Liver (tissue), 9 donors: ENCODE measurements around the gene JAG1. TPM values are rescaled to one million over a fixed set of nuclear protein-coding genes. Genes with fewer than 3 reads are reported as not detected.

Source experiments
- DNase-seq: peaks from one replicate; pipeline ENCODE4 v3.0.0-alpha.2; 2017; ENCODE audit warnings: low spot score
- H3K27ac ChIP-seq, 2 donors: one replicate each; pipeline ENCODE4 v1.7.0; 2013; ENCODE audit warnings: inconsistent platforms in 2 of 2, low read length in 2 of 2, control low read depth in 1 of 2, low read depth in 1 of 2, mild to moderate bottlenecking in 1 of 2
- H3K27me3 ChIP-seq, 4 donors: one replicate each; pipeline versions ENCODE4 v1.6.1 to v1.7.0; 2013; ENCODE audit warnings: low read length in 3 of 4, inconsistent platforms in 1 of 4, mild to moderate bottlenecking in 1 of 4, moderate library complexity in 1 of 4; ENCODE audit not compliant: control insufficient read depth in 4 of 4, insufficient read depth in 4 of 4
- H3K36me3 ChIP-seq, 4 donors: one replicate each; pipeline versions ENCODE4 v1.6.1 to v1.7.0; 2013; ENCODE audit warnings: low read length in 3 of 4, mild to moderate bottlenecking in 3 of 4, low read depth in 1 of 4, moderate library complexity in 1 of 4; ENCODE audit not compliant: control insufficient read depth in 4 of 4, insufficient read depth in 3 of 4
- H3K4me1 ChIP-seq, 4 donors: one replicate each; pipeline versions ENCODE4 v1.6.1 to v1.7.0; 2013; ENCODE audit warnings: low read length in 3 of 4, mild to moderate bottlenecking in 3 of 4, moderate library complexity in 1 of 4; ENCODE audit not compliant: control insufficient read depth in 4 of 4, insufficient read depth in 4 of 4
- H3K4me3 ChIP-seq, 3 donors: one replicate each; pipeline versions ENCODE4 v1.6.1 to v1.7.0; 2013; ENCODE audit warnings: low read length in 3 of 3, control low read depth in 1 of 3, low read depth in 1 of 3, mild to moderate bottlenecking in 1 of 3
- H3K9ac ChIP-seq, 2 donors: one replicate each; pipeline ENCODE4 v1.7.0; 2013; ENCODE audit warnings: low read length in 2 of 2, mild to moderate bottlenecking in 2 of 2, moderate library complexity in 2 of 2, control low read depth in 1 of 2, low read depth in 1 of 2
- H3K9me3 ChIP-seq, 4 donors: one replicate each; pipeline versions ENCODE4 v1.6.1 to v1.7.0; 2013; ENCODE audit warnings: low read length in 3 of 4; ENCODE audit not compliant: control insufficient read depth in 4 of 4
- EGR1 ChIP-seq, 2 donors: IDR thresholded peaks; 2 replicates each; pipeline ENCODE4 v1.6.1; 2016 to 2018; ENCODE audit warnings: antibody characterized with exemption in 2 of 2, low read depth in 2 of 2
- FOXA1 ChIP-seq: IDR thresholded peaks from 2 replicates; pipeline ENCODE4 v1.6.1; 2016; ENCODE audit warnings: antibody characterized with exemption
- FOXA2 ChIP-seq: IDR thresholded peaks from 2 replicates; pipeline ENCODE4 v1.6.1; 2016; ENCODE audit warnings: antibody characterized with exemption
- GABPA ChIP-seq, 2 donors: IDR thresholded peaks in 1 of 2; conservative IDR thresholded peaks in 1 of 2; 2 replicates each; pipeline ENCODE4 v1.6.1; 2016; ENCODE audit warnings: antibody characterized with exemption in 2 of 2, mild to moderate bottlenecking in 1 of 2, moderate library complexity in 1 of 2
- HNF4A ChIP-seq, 2 donors: conservative IDR thresholded peaks; 2 replicates each; pipeline ENCODE4 v1.6.1; 2016; ENCODE audit warnings: antibody characterized with exemption in 2 of 2, mild to moderate bottlenecking in 2 of 2
- HNF4G ChIP-seq: IDR thresholded peaks from 2 replicates; pipeline ENCODE4 v1.6.1; 2016; ENCODE audit warnings: antibody characterized with exemption
- JUND ChIP-seq, 2 donors: IDR thresholded peaks; 2 replicates each; pipeline ENCODE4 v1.6.1; 2016; ENCODE audit warnings: antibody characterized with exemption in 2 of 2
- MAX ChIP-seq: IDR thresholded peaks from 2 replicates; pipeline ENCODE4 v1.6.1; 2016; ENCODE audit warnings: antibody characterized with exemption
- NR2F2 ChIP-seq: IDR thresholded peaks from 2 replicates; pipeline ENCODE4 v1.6.1; 2016; ENCODE audit warnings: antibody characterized with exemption
- RAD21 ChIP-seq, 2 donors: IDR thresholded peaks; 2 replicates each; pipeline ENCODE4 v1.6.1; 2016; ENCODE audit warnings: antibody characterized with exemption in 2 of 2, mild to moderate bottlenecking in 2 of 2
- RXRA ChIP-seq, 2 donors: IDR thresholded peaks; 2 replicates each; pipeline ENCODE4 v1.6.1; 2017 to 2018; ENCODE audit warnings: antibody characterized with exemption in 2 of 2, mild to moderate bottlenecking in 1 of 2
- SP1 ChIP-seq: IDR thresholded peaks from 2 replicates; pipeline ENCODE4 v1.6.1; 2018; ENCODE audit warnings: antibody characterized with exemption, mild to moderate bottlenecking
- TAF1 ChIP-seq: conservative IDR thresholded peaks from 2 replicates; pipeline ENCODE4 v1.6.1; 2016; ENCODE audit warnings: antibody characterized with exemption, mild to moderate bottlenecking
- YY1 ChIP-seq: IDR thresholded peaks from 2 replicates; pipeline ENCODE4 v1.6.1; 2016; ENCODE audit warnings: antibody characterized with exemption, mild to moderate bottlenecking
- WGBS: extraction: QIAGEN DNeasy Blood & Tissue Kit; methylation state at CpG from one replicate; pipeline ENCODE4 v1.1.7; 2013; 5-methylcytosine and 5-hydroxymethylcytosine counted together
- polyA plus RNA-seq, 2 donors: library from polyadenylated mRNA; stranded (reverse) in 1 of 2; unstranded in 1 of 2; fragments of 200-250 nt in 1 of 2; fragments of >200 nt in 1 of 2; fragmentation: Nextera tagmentation in 1 of 2; extraction: Ambion mirVana in 1 of 2; gene quantifications; one replicate each; pipeline versions ENCODE4 v1.2.1 to v1.2.3, GENCODE V29; 2013 to 2015
- total RNA-seq, 2 donors: library from RNA; depleted of rRNA; stranded (reverse); fragments of >200 nt; gene quantifications; one replicate each; pipeline ENCODE4 v1.2.3, GENCODE V29; 2014
- TF ChIP-seq, protein P1 (sequence below): IDR thresholded peaks from 2 replicates; pipeline ENCODE4 v1.6.1; 2016; ENCODE audit warnings: antibody characterized with exemption, mild to moderate bottlenecking
- TF ChIP-seq, protein P2 (sequence below): IDR thresholded peaks from 2 replicates; pipeline ENCODE4 v1.6.1; 2016; ENCODE audit warnings: antibody characterized with exemption
- TF ChIP-seq, protein P3 (sequence below): IDR thresholded peaks from 2 replicates; pipeline ENCODE4 v1.6.1; 2016; ENCODE audit warnings: antibody characterized with exemption
- TF ChIP-seq, protein P4 (sequence below): fragments of 150-350 bp; IDR thresholded peaks from 2 replicates; pipeline ENCODE4 v1.5.1; 2017; ENCODE audit warnings: improper control_type of control experiment, low read depth, low read length; ENCODE audit not compliant: missing input control
- donor health status: healthy.
- donor health status: healthy.
- donor health status: healthy.
- donor health status: healthy.
- donor health status: healthy.

Gene JAG1
- total RNA-seq (10 to 100 TPM in 1 of 2 donors, 1 to 10 TPM in 1; 6.3 to 16.6 TPM), polyA plus RNA-seq (1 to 10 TPM; 1.8 to 3.0 TPM)

- Histone ChIP-seq H3K27ac (peak within 1 kb of the TSS; percentile 90), H3K4me3 (peak within 1 kb of the TSS; percentile 80 to 94 (median 80)), H3K9me3 (no peaks in the 10 kb centered on the region), H3K36me3 (no peaks in the 10 kb centered on the region), H3K9ac (peak within 1 kb of the TSS; percentile 50 to 51), H3K27me3 (no peaks in the 10 kb centered on the region), H3K4me1 (peaks cover 3 to 29% (median 7%) of the 10 kb centered on the region in 4 donors)
- peak; percentile 84 for DNase-seq
- under 1% methylated on average over 84 of the region's 84 CpGs for WGBS
- TF ChIP-seq NR2F2 (no peak), RAD21 (IDR thresholded peaks at IDR 0.05) (peak in 1 of 2 donors; percentile 35), TAF1 (peak; percentile 73)
- TF ChIP-seq, protein P1, sequence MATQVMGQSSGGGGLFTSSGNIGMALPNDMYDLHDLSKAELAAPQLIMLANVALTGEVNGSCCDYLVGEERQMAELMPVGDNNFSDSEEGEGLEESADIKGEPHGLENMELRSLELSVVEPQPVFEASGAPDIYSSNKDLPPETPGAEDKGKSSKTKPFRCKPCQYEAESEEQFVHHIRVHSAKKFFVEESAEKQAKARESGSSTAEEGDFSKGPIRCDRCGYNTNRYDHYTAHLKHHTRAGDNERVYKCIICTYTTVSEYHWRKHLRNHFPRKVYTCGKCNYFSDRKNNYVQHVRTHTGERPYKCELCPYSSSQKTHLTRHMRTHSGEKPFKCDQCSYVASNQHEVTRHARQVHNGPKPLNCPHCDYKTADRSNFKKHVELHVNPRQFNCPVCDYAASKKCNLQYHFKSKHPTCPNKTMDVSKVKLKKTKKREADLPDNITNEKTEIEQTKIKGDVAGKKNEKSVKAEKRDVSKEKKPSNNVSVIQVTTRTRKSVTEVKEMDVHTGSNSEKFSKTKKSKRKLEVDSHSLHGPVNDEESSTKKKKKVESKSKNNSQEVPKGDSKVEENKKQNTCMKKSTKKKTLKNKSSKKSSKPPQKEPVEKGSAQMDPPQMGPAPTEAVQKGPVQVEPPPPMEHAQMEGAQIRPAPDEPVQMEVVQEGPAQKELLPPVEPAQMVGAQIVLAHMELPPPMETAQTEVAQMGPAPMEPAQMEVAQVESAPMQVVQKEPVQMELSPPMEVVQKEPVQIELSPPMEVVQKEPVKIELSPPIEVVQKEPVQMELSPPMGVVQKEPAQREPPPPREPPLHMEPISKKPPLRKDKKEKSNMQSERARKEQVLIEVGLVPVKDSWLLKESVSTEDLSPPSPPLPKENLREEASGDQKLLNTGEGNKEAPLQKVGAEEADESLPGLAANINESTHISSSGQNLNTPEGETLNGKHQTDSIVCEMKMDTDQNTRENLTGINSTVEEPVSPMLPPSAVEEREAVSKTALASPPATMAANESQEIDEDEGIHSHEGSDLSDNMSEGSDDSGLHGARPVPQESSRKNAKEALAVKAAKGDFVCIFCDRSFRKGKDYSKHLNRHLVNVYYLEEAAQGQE = peak; percentile 55
Observed at GRCh38 chr20:10673842-10674683, at the start of gene JAG1. Gene JAG1, minus strand, starts transcription at chr20:10673999. Its CDS starts 469 bp downstream, at chr20:10673530.

- Histone ChIP-seq H3K27me3 (no peaks in the 10 kb centered on the region), H3K36me3 (no peaks in the 10 kb centered on the region), H3K9me3 (no peaks in the 10 kb centered on the region), H3K27ac (no peak overlapping the region), H3K4me1 (no peaks in the 10 kb centered on the region), H3K9ac (no peak overlapping the region), H3K4me3 (no peak overlapping the region)
- 88% methylated on average over 3 of the region's 3 CpGs for WGBS
- TF ChIP-seq SP1 (no peak), YY1 (no peak), FOXA2 (no peak), GABPA (IDR thresholded peaks at IDR 0.05 in 1 of 2, conservative IDR thresholded peaks at IDR 0.05 in 1 of 2) (no peak), RXRA (IDR thresholded peaks at IDR 0.05) (no peak), TAF1 (no peak), RAD21 (IDR thresholded peaks at IDR 0.05) (no peak), EGR1 (IDR thresholded peaks at IDR 0.05; ENCODE audit: low read depth in 2 of 2) (no peak), NR2F2 (no peak), HNF4G (no peak), HNF4A (conservative IDR thresholded peaks at IDR 0.05) (no peak), JUND (IDR thresholded peaks at IDR 0.05) (no peak), FOXA1 (no peak), MAX (no peak)
- TF ChIP-seq, protein P1 = no peak
- TF ChIP-seq, protein P2, sequence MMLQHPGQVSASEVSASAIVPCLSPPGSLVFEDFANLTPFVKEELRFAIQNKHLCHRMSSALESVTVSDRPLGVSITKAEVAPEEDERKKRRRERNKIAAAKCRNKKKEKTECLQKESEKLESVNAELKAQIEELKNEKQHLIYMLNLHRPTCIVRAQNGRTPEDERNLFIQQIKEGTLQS = no peak
- TF ChIP-seq, protein P3, sequence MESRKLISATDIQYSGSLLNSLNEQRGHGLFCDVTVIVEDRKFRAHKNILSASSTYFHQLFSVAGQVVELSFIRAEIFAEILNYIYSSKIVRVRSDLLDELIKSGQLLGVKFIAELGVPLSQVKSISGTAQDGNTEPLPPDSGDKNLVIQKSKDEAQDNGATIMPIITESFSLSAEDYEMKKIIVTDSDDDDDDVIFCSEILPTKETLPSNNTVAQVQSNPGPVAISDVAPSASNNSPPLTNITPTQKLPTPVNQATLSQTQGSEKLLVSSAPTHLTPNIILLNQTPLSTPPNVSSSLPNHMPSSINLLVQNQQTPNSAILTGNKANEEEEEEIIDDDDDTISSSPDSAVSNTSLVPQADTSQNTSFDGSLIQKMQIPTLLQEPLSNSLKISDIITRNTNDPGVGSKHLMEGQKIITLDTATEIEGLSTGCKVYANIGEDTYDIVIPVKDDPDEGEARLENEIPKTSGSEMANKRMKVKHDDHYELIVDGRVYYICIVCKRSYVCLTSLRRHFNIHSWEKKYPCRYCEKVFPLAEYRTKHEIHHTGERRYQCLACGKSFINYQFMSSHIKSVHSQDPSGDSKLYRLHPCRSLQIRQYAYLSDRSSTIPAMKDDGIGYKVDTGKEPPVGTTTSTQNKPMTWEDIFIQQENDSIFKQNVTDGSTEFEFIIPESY = no peak
- TF ChIP-seq, protein P4, sequence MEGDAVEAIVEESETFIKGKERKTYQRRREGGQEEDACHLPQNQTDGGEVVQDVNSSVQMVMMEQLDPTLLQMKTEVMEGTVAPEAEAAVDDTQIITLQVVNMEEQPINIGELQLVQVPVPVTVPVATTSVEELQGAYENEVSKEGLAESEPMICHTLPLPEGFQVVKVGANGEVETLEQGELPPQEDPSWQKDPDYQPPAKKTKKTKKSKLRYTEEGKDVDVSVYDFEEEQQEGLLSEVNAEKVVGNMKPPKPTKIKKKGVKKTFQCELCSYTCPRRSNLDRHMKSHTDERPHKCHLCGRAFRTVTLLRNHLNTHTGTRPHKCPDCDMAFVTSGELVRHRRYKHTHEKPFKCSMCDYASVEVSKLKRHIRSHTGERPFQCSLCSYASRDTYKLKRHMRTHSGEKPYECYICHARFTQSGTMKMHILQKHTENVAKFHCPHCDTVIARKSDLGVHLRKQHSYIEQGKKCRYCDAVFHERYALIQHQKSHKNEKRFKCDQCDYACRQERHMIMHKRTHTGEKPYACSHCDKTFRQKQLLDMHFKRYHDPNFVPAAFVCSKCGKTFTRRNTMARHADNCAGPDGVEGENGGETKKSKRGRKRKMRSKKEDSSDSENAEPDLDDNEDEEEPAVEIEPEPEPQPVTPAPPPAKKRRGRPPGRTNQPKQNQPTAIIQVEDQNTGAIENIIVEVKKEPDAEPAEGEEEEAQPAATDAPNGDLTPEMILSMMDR = no peak
- DNase-seq = no peak
Observed at GRCh38 chr20:10721976-10722375, 48.2 kb upstream of the JAG1 start.
